GM18499 (cell line): ENCODE data around the gene NGFR.

Experiments
- ATAC-seq: cut with Tn5 transposase; IDR thresholded peaks from one replicate; pipeline ENCODE4 v1.9.1; 2021; ENCODE audit warnings: moderate number of reproducible peaks; ENCODE audit not compliant: insufficient read depth, unreplicated experiment

NGFR gene

GRCh38 chr17:49513044-49513395 is 17.9 kb downstream of the NGFR start:
- no peak for ATAC-seq

DNA sequence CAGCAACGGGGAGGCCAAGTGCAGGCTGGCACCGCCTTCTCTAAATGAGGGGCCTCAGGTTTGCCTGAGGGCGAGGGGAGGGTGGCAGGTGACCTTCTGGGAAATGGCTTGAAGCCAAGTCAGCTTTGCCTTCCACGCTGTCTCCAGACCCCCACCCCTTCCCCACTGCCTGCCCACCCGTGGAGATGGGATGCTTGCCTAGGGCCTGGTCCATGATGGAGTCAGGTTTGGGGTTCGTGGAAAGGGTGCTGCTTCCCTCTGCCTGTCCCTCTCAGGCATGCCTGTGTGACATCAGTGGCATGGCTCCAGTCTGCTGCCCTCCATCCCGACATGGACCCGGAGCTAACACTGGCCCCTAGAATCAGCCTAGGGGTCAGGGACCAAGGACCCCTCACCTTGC is 18.5 kb downstream of the NGFR start:
- ATAC-seq: no peak

GRCh38 chr17:49514071-49514721 is 19.1 kb downstream of the NGFR start:
- ATAC-seq: no peak

- peak; percentile 49 for ATAC-seq
These were observed 20.2 kb downstream of the NGFR start for GRCh38 chr17:49515196-49515770.

DNA sequence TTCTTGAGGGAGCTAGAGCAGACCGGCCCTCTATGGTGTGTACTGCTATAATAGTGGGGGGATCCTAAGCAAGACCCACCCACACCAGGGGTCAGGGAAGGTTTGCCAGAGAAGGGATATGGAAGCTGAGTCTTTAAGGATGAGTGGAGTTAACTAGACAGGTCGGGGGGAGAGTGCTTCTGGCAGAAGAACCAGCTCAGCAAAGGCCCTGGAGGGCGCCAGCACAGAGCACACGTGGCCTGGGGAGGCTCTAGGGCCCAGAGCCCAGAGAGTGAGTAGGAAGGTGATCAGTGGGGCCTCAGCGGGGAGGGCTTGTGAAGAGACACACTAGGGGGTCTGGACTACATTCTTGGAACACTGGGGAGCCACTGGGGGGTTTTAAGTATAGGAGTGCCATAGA is 21.1 kb downstream of the NGFR start:
- ATAC-seq: no peak

DNA sequence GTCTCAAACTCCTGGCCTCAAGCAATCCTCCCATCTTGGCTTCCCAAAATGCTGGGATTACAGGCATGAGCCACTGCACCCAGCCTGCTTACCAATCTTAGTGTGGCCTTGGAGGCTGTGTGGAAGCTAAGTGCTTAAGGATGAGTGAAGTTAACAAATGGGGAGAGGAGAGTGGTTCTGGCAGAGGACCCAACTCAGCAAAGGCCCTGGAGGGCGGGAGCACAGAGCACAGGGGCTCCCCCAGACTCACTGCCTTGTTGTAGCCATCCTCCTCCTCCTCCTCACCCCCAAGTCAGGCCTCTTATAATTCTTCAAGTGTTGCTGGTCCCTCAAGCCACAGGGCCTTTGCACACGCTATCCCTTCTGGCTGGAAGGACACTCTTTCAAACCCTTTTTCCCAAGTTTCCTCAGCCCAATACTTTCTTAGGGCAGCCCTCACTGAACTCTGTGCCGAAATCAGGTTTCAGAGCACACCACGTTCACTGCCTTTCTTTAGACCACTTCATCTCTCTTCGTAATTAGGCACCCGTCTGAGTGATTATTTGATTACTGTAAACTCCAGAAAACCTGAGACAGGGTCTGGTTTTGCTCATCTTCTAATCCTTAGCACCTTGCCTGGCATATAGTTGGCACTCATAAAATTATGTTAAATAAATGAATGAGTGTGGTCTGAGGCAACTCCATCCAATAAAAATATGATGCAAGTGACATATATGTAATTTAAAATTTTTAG is 23.4 kb downstream of the NGFR start:
- ATAC-seq: no peak

GRCh38 chr17:49519781-49520180 is 24.7 kb downstream of the NGFR start:
- no peak for ATAC-seq

DNA sequence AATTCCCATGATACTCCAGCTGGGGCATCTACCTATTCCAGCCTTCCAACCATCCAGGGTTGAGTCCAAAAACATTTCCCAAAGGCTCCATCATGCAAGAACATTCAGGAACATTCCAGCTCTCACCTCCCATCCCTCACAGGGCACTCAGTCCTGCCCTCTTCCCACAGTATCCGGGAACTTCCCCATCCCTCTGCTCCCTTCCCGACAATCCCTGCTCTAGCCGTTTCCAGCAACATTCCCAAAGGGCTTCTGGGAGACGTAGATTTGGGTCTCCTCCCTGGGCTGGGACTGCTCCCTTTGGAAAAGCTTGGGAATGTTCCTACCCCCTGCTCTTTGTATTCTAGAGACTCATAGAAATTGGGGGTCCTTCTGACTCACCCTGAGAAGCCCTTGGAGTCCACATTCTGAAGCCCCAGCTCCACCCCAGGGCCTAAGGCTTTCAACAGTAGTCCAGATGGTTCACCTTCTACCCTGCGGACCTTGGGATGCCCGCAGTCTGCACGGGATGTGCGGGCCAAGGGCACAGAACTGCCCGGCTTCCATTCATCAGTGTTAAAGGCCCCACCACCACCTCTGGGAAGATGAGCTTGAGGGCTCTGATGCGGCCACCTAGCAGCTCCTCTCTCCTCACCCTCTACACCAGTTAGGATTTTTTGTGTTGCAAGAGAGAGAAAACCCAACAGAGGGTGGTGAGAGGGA is 25.4 kb downstream of the NGFR start:
- no peak for ATAC-seq

DNA sequence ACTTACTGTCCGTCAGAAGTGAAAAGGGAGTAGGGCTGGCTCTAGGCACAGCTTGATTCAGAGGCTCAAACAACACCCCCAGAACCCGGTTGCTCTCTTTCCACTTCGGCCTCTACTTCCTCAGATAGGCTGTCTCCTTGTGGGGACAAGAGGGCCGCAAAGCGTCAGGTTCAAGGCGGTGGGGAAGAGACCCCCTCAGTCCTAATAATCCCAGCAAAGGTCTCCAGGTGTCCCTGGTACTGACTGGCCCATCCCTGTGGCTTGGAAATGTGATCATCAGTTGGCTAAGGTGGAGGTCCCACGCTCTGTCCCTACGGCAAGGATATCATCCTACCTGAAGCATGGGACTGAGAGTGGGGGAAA is 26.0 kb downstream of the NGFR start:
- no peak for ATAC-seq

DNA sequence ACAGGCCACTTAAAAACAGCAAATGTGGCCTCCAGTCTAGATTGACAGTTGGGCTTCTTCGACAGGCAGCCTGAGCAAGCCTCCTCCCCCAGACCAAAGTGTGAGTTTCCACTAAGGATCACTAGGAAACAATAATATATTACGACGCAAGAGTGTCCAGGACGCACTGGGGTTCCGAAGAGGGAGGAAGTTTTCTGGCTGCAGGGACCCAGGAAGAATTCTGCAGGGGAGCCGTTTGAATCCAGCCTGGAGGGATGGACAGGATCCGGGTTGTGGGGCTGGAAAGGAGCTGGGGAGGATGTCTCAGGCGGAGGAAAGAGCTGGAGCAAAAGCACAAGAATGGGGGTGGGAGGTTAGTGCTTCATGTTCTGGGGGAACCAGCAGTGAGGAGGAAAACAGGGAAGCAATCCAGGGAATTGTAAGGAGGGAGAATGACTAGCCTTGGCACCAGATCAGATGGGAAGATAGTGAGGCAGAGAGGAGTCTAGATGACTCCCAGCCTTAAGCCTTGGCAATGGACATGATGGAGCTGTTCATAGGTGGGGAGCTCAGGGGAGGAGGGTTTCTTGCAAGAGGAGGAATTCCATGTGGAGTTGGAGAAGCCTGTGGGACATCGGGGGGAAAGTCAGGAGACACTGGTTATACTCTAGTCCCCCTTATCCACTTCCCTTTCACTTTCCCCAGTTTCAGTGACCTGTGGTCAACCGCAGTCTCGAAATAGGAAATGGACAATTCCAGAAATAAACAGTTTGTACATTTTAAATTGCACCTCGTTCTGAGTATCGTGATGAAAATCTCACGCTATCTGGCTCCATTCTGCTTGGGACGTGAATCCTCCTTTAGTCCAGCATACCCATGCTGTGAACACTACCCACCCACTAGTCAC is 26.6 kb downstream of the NGFR start:
- no peak for ATAC-seq

DNA sequence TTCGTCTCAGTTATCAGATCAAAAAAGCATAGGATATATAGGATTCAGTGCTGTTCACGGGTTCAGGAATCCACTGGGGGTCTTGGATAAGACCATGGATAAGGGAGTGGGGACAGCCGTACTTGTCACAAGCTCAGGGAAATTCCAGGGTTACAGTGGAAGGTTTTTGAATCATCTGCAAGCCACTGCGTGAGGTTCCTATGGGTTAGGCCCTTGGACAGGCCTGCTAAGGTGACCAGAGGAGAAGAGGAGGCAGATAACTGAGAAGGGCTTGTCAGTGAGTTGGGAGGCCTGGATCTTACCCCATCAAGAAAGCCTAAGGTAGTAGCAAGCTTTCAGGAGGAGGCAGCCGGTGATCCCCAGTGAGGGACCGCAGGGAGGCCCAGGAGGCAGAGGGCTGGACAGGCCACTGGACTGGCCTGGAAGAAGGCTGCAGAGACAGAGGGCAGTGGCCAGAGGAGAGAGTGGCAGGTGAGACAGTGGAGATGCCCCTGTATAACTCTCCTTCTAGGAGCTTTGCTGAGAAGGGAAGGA is 27.3 kb downstream of the NGFR start:
- ATAC-seq: no peak

DNA sequence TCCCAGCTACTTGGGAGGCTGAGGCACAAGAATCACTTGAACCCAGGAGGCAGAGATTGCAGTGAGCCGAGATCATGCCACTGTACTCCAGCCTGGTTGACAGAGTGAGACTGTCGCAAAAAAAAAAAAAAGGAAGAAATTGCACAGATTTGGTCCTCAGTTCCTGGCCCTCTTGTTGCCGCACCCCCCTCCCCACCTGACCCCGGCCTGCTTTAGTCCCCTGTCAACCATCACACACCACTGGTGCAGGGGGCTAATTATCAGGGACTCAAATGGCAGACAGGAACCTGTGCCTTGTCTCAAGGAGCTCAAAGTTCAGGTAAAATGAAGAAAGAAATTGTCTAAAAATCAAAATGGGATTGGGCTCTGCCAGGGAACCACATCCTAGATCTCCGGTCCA is 28.1 kb downstream of the NGFR start:
- ATAC-seq: no peak

GRCh38 chr17:49523706-49524472 is 28.8 kb downstream of the NGFR start:
- ATAC-seq: no peak

- no peak for ATAC-seq
These were observed 29.6 kb downstream of the NGFR start for GRCh38 chr17:49524473-49525359.

DNA sequence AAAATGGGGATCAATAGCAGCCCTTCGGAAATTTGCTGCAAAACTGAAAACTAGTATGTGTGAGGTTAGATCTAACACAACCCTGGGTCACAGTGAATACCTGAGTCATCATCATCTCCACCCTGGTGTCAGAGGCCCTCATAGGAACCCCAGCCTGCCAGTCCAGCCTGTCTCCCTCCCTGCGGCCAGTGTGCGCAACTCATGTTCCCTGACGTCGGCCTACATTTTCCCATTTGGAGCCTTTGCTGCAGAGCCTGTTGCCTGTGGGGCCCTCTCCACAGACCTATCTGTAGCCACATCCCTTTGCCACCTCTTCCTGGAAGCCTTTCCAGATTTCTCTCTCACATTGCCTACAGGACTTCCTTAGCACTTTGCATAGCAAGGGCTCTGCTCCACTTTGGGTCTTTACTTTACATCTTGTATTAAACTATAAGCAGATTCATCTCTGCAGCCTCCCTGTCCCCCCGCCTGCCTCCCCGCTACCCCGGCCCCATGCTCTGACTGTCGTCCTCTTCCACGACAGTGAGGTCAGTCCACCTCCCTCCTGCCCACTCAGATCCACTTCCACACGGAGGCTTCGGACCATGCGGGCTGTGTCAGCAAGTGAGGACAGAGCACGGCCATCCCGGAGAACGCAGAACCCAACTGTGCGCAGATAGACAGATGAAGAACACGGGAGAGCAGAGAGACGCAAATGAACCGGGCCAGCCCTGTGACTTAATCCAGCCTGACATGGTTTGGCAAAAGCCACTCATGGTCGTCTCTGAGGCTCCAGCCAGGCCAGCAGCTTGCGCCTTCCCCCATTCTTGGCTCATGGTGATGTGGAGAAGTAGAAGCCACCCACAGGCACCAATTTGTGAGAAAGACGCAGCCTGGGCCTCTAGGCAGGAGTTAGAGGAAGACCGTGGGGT is 31.0 kb downstream of the NGFR start:
- no peak for ATAC-seq

DNA sequence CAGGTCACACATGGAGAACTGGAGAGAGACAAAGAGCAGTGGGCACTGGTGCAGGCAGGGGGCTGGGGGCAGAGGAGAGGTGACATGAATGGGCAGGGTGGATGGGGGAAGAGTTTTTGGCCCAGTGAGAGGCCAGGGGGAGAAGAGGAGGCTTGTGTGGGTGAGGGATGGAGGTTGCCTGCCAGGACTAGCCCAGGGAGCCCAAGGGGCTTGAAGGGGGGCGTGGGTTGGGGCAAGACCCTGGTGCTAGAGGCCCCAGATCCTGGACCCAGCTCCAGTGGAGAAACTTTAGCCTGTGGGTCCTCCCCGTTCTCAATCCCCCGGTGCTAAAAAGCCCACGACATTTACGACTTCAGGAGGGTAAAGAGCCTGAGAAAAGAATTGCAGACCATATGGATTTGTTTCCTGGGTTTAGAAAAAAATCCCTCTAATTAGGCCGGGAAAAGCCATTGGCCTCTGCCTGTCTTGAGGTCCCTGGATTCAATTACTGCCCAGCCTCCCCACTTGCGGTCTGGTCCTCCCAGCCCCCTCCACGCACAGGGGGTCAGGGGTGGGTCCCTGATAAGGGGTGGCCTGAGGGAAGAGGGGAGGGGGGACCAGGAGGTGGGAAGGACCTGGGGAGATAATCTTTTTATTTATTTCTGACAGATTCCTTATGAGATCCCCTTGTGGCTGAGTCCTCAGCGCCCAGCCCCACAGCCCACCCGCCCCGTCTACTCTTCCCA is 33.0 kb downstream of the NGFR start:
- ATAC-seq: no peak

GRCh38 chr17:49528966-49529365 is 33.9 kb downstream of the NGFR start:
- ATAC-seq: no peak
